ENCODE measurements around the gene RASA3. TPM values are rescaled to one million over a fixed set of nuclear protein-coding genes. Genes with fewer than 3 reads are reported as not detected.
A peak's percentile ranks its signal among the peaks of the same experiment; 100 is the strongest.
"Not testable (repeated sequence)": the region's sequence is repeated elsewhere in the genome, so short reads cannot be mapped to it uniquely, and the experiment has no call there.

Gene RASA3
- 1 to 10 TPM; 4.4 to 7.2 TPM for total RNA-seq

GRCh38 chr13:114132419-114133121, at the start of gene RASA3:
TSS of gene RASA3 (minus strand) at chr13:114132623. CDS start at chr13:114132489, 134 bp downstream.
- no peaks in the 10 kb centered on the region for H3K27me3 ChIP-seq
- no peak for TF ChIP-seq CTCF (IDR thresholded peaks at IDR 0.05)
- no peaks in the 10 kb centered on the region for H3K9me3 ChIP-seq
- H3K4me1 ChIP-seq: peaks cover 7% of the 10 kb centered on the region
- H3K36me3 ChIP-seq: no peaks in the 10 kb centered on the region
- peak within 1 kb of the TSS; percentile 69 to 76 for H3K9ac ChIP-seq (ENCODE audit: low read depth in 2 of 2, low read length in 2 of 2)
- peak; percentile 78 for DNase-seq
- intact Hi-C loops (cut with DNase I): no loop called here
- peak within 1 kb of the TSS; percentile 76 for H3K27ac ChIP-seq
- peak within 1 kb of the TSS; percentile 77 for H3K4me3 ChIP-seq

- intact Hi-C loops (cut with DNase I): no loop called here
- no peak for DNase-seq
Observed at GRCh38 chr13:114179087-114179658, 46.8 kb upstream of the RASA3 start, which contains the start of gene CFAP97D2. TSS of gene CFAP97D2 (plus strand) at chr13:114179257. CDS start at chr13:114179331, 74 bp downstream.

GRCh38 chr13:114177245-114178010, 45.0 kb upstream of the RASA3 start:
- no peaks in the 10 kb centered on the region for H3K9me3 ChIP-seq
- no peak overlapping the region for H3K4me3 ChIP-seq
- no peaks in the 10 kb centered on the region for H3K36me3 ChIP-seq
- intact Hi-C loops (cut with DNase I): no loop called here
- H3K9ac ChIP-seq (ENCODE audit: low read depth in 2 of 2, low read length in 2 of 2): no peak overlapping the region
- H3K27me3 ChIP-seq: no peaks in the 10 kb centered on the region
- H3K4me1 ChIP-seq: no peaks in the 10 kb centered on the region
- DNase-seq: no peak
- H3K27ac ChIP-seq: no peak overlapping the region
- no peak for TF ChIP-seq CTCF (IDR thresholded peaks at IDR 0.05)

More at GRCh38 chr13:114179087-114179658, 46.8 kb upstream of the RASA3 start, which contains the start of gene CFAP97D2:
- Histone ChIP-seq H3K27me3 (no peaks in the 10 kb centered on the region), H3K36me3 (no peaks in the 10 kb centered on the region), H3K27ac (no peak within 1 kb of the TSS), H3K4me3 (no peak within 1 kb of the TSS), H3K4me1 (no peaks in the 10 kb centered on the region), H3K9me3 (no peaks in the 10 kb centered on the region), H3K9ac (ENCODE audit: low read depth in 2 of 2, low read length in 2 of 2) (no peak within 1 kb of the TSS)
- no peak for TF ChIP-seq CTCF (IDR thresholded peaks at IDR 0.05)

GRCh38 chr13:114176359-114176902, 44.0 kb upstream of the RASA3 start:
- H3K9me3 ChIP-seq; H3K4me1 ChIP-seq; H3K27ac ChIP-seq; H3K4me3 ChIP-seq; DNase-seq; H3K27me3 ChIP-seq; H3K9ac ChIP-seq (ENCODE audit: low read depth in 2 of 2, low read length in 2 of 2); intact Hi-C loops (cut with DNase I); H3K36me3 ChIP-seq: not testable (repeated sequence)

GRCh38 chr13:114174529-114174961, 42.1 kb upstream of the RASA3 start:
- DNase-seq: no peak
- Histone ChIP-seq H3K27me3 (no peaks in the 10 kb centered on the region), H3K4me1 (no peaks in the 10 kb centered on the region), H3K9ac (ENCODE audit: low read depth in 2 of 2, low read length in 2 of 2) (no peak overlapping the region), H3K9me3 (no peaks in the 10 kb centered on the region), H3K27ac (no peak overlapping the region), H3K36me3 (no peaks in the 10 kb centered on the region), H3K4me3 (no peak overlapping the region)
- TF ChIP-seq CTCF (IDR thresholded peaks at IDR 0.05): no peak
- intact Hi-C loops (cut with DNase I): no loop called here

Data from colonic mucosa (tissue), 4 donors.